DOHH2 (cell line): ENCODE data around the gene GTSE1.

Source experiments
- CTCF ChIP-seq: fragments of 200-600 bp; sonication (generic); IDR thresholded peaks from one replicate; pipeline ENCODE4 v1.5.1; 2014; ENCODE audit warnings: antibody characterized with exemption, mild to moderate bottlenecking, low read depth, low read length; ENCODE audit not compliant: poor library complexity, severe bottlenecking
- EZH2phosphoT487 ChIP-seq: fragments of 200-600 bp; sonication (generic); IDR thresholded peaks from 2 replicates; pipeline ENCODE4 v1.6.1; 2017; ENCODE audit warnings: borderline replicate concordance, mild to moderate bottlenecking, antibody characterized with exemption, low read length, moderate library complexity, mixed read lengths

GRCh38 chr22:46297151-46297812 is 612 bp downstream of the GTSE1 start:
- TF ChIP-seq CTCF (no peak), EZH2phosphoT487 (no peak)
